Measurements from ENCODE around the gene NDUFB8. TPM values are rescaled to one million over a fixed set of nuclear protein-coding genes. Genes with fewer than 3 reads are reported as not detected.

NDUFB8 gene
- total RNA-seq, 2 experiments from 2014 or later, result 209 to 288 TPM

- Histone ChIP-seq H3K9me2 (ENCODE audit: insufficient read depth, low read length) (no peaks in the 10 kb centered on the region), H2AFZ (ENCODE audit: low read length) (peak overlapping the region; percentile 99), H3K36me3 (ENCODE audit: insufficient read depth, low read length) (peaks cover 25% of the 10 kb centered on the region), H3K4me1 (ENCODE audit: insufficient read depth, low read length, poor library complexity, severe bottlenecking) (peaks cover 37% of the 10 kb centered on the region), H3K79me2 (ENCODE audit: insufficient read depth, low read depth, low read length) (peaks cover 29% of the 10 kb centered on the region; the same call in 1 of the 2 replicates), H3K9me3 (ENCODE audit: low read length) (peaks cover 5% of the 10 kb centered on the region; the same call in 1 of the 2 replicates), H4K20me1 (ENCODE audit: insufficient read depth, low read length) (no peaks in the 10 kb centered on the region), H3K4me3 (ENCODE audit: low read depth, low read length, poor library complexity, severe bottlenecking) (peak overlapping the region; percentile 84), H3K27ac (ENCODE audit: low read depth, low read length, poor library complexity, severe bottlenecking) (peak overlapping the region; percentile 58), H3K4me2 (ENCODE audit: low read length) (peak overlapping the region; percentile 61)
- TF ChIP-seq CTCF (conservative IDR thresholded peaks at IDR 0.05; ENCODE audit: low read length), result no peak
- no peak for TF ChIP-seq EZH2phosphoT487 (IDR thresholded peaks at IDR 0.05; ENCODE audit: borderline replicate concordance, low read depth, low read length)
- DNase-seq (ENCODE audit: low spot score), result no peak
- CTCF ChIA-PET (ENCODE audit: unreplicated experiment), result interaction anchor here (0.6 to 1.0 kb wide), 3 partner anchors 11 to 34 kb away, joined by 3 to 6 read pairs (median 4); no protein-coding TSS in a partner anchor
- intact Hi-C loops (cut with micrococcal nuclease; ENCODE audit: unreplicated experiment), result loop anchor here (2.0 kb wide), 1 partner anchor 189 kb away; the partner anchor contains the start of gene SCD
- no TSS peak for BruUV-seq (replicated peaks)
- POLR2A ChIA-PET, result interaction anchor here (0.6 to 2.1 kb wide), 17 partner anchors 8 to 1981 kb away, joined by 3 to 10 read pairs (median 4); no protein-coding TSS in a partner anchor
Measured at GRCh38 chr10:100535338-100535714, 5.7 kb upstream of the NDUFB8 start.

- intact Hi-C loops (cut with micrococcal nuclease; ENCODE audit: unreplicated experiment), result loop anchor here (2.0 kb wide), 1 partner anchor 188 kb away; the partner anchor contains the start of gene SCD
- no peak for TF ChIP-seq EZH2phosphoT487 (IDR thresholded peaks at IDR 0.05; ENCODE audit: borderline replicate concordance, low read depth, low read length)
- TF ChIP-seq CTCF (conservative IDR thresholded peaks at IDR 0.05; ENCODE audit: low read length), result no peak
- Histone ChIP-seq H3K4me2 (ENCODE audit: low read length) (peak overlapping the region; percentile 61), H3K4me3 (ENCODE audit: low read depth, low read length, poor library complexity, severe bottlenecking) (no peak overlapping the region), H2AFZ (ENCODE audit: low read length) (peak overlapping the region; percentile 99), H3K9me3 (ENCODE audit: low read length) (peaks cover 5% of the 10 kb centered on the region; the same call in 1 of the 2 replicates), H3K79me2 (ENCODE audit: insufficient read depth, low read depth, low read length) (peaks cover 29% of the 10 kb centered on the region; the same call in 1 of the 2 replicates), H3K36me3 (ENCODE audit: insufficient read depth, low read length) (peaks cover 20% of the 10 kb centered on the region), H3K4me1 (ENCODE audit: insufficient read depth, low read length, poor library complexity, severe bottlenecking) (peaks cover 43% of the 10 kb centered on the region), H4K20me1 (ENCODE audit: insufficient read depth, low read length) (no peaks in the 10 kb centered on the region), H3K9me2 (ENCODE audit: insufficient read depth, low read length) (no peaks in the 10 kb centered on the region), H3K27ac (ENCODE audit: low read depth, low read length, poor library complexity, severe bottlenecking) (peak overlapping the region; percentile 58)
- BruUV-seq (replicated peaks), result no TSS peak
- POLR2A ChIA-PET, result interaction anchor here (0.6 to 1.7 kb wide), 5 partner anchors 8 to 1624 kb away, joined by 3 to 6 read pairs (median 4); no protein-coding TSS in a partner anchor
- DNase-seq (ENCODE audit: low spot score), result peak; percentile 71
- CTCF ChIA-PET (ENCODE audit: unreplicated experiment), result no interaction called here
Measured at GRCh38 chr10:100534726-100535125, 5.1 kb upstream of the NDUFB8 start.

- DNase-seq (ENCODE audit: low spot score), result no peak
- intact Hi-C loops (cut with micrococcal nuclease; ENCODE audit: unreplicated experiment), result loop anchor here (2.0 kb wide), 1 partner anchor 381 kb away; the partner anchor contains the start of gene SLF2
- Histone ChIP-seq H3K4me3 (ENCODE audit: low read depth, low read length, poor library complexity, severe bottlenecking) (no peak overlapping the region), H3K27ac (ENCODE audit: low read depth, low read length, poor library complexity, severe bottlenecking) (no peak overlapping the region), H3K79me2 (ENCODE audit: insufficient read depth, low read depth, low read length) (peaks cover 35% of the 10 kb centered on the region), H3K9me2 (ENCODE audit: insufficient read depth, low read length) (no peaks in the 10 kb centered on the region), H3K4me2 (ENCODE audit: low read length) (no peak overlapping the region), H3K36me3 (ENCODE audit: insufficient read depth, low read length) (peaks cover 13% of the 10 kb centered on the region), H3K4me1 (ENCODE audit: insufficient read depth, low read length, poor library complexity, severe bottlenecking) (peaks cover 47% of the 10 kb centered on the region), H2AFZ (ENCODE audit: low read length) (no peak overlapping the region), H4K20me1 (ENCODE audit: insufficient read depth, low read length) (peaks cover 8% of the 10 kb centered on the region; the same call in 1 of the 2 replicates), H3K9me3 (ENCODE audit: low read length) (peaks cover 5% of the 10 kb centered on the region; the same call in 1 of the 2 replicates)
- ChIA-PET CTCF (ENCODE audit: unreplicated experiment) (no interaction called here), POLR2A (no interaction called here)
- no TSS peak for BruUV-seq (replicated peaks)
- no peak for TF ChIP-seq CTCF (conservative IDR thresholded peaks at IDR 0.05; ENCODE audit: low read length)
- no peak for TF ChIP-seq EZH2phosphoT487 (IDR thresholded peaks at IDR 0.05; ENCODE audit: borderline replicate concordance, low read depth, low read length)
Measured at GRCh38 chr10:100531761-100532160, 2.1 kb upstream of the NDUFB8 start.

All from OCI-LY7 (cell line).